GM19043 (cell line): ENCODE measurements around the gene UNC93A.
"Not testable (repeated sequence)": the region's sequence is repeated elsewhere in the genome, so short reads cannot be mapped to it uniquely, and the experiment has no call there.

Experiments used
- ATAC-seq: cut with Tn5 transposase; IDR thresholded peaks from one replicate; pipeline ENCODE4 v1.9.1; 2021; ENCODE audit warnings: low read depth; ENCODE audit not compliant: unreplicated experiment

UNC93A gene

DNA sequence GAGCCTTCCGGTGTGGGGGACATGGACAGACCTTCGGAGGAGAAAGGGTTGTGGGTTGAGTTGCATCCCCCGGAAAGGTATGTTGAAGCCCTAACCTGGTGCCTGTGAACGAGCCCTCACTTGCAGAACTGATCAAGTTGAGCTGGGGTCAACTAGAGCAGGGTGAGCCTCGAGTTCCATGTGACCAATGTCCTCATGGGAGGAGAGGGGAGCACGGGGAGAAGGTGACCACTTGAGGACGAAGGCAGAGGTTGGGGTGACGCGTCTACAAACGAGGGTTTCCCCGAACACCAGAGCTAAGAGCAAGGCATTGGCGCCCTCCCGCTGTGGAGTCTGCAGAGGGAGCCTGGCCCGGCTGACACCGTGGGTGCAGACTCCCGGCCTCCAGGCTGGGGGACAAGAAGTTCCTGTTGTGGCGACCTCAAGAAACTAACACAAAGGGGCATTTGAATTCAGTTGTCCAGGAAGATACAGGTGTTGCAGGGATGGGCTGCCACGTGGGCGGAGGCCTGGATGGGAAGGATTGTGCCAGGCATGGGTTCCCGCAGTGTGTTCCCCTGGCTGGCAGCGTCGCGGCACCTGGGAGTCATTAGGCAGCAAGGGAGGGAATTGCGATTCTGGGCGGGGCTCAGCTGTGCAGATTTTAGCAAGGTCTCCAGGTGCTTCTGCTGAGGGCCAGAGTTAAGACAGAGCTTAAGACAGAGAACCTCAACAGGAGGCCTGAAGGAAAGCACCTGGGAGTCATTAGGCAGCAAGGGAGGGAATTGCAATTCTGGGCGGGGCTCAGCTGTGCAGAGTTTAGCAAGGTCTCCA lies 20.4 kb upstream of the UNC93A start:
- ATAC-seq, result no peak

DNA sequence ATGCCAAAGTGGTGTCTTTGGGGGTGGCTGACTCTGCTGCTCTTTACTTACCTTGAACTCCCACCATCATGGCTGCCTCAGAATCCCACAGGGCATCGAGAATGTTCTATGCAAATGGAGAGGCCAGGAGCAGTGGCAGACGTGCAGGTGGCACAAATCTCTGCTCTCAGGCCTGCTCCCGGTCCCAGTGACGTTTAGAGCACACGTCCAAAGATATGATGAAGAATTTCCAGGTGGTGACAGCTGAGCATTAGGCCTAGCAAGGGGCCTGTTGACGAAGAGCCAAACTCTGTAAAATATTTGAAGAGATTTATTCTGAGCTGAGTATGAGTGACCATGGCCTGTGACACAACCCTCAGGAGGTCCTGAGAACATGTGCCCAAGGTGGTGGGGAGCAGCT lies 19.0 kb upstream of the UNC93A start:
- ATAC-seq, result no peak

DNA sequence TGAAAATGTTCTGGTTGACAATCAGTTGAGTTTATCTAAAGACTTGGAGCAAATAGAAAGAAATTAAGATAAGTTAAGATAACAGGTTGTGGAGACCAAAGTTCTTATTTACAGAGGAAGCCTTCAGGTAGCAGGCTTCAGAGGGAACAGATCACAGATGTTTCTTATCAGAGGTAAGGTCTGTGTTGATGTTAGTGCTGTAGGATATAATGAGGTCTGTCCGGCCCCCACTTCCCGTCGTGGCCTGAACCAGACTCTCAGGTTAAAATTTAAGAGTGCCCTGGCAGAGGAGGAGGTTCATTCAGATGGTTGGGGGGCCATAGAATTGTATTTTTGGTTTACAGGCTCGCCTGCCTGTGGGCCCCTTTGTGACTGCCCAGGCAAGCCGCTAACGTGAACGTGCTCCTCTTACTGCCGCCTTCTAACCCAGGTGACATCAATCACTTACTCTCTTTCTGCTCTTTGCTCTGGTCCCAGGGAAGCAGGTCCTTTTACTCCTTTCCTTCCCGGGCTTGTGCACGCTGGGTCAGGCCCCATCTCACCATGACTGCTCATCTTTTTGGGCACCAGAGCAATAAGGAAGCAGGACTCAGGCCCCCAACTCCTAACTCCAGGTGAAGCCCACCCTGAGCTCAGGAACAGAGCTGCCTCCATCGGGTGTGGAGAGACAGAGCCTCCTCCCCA lies 18.3 kb upstream of the UNC93A start:
- no peak for ATAC-seq

DNA sequence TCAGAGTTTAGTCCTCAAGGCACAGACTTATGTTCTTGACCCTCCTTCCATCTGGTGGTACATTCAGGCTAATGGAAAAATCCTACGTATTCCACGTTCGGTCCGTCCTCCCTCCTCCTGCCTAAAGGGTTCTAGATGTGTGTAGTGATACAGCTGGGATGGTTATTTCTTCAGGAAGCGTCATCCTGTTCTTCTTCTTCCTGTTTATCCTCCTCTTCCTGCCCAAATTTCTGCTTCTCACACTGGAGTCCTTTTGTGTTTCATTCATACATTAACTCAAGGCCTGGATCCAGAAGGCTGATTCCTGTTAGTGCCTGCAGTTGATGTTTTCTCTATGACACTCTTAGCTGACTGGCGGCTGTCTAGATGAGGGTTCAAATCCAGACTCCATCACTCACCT lies 16.8 kb upstream of the UNC93A start:
- ATAC-seq, result no peak

DNA sequence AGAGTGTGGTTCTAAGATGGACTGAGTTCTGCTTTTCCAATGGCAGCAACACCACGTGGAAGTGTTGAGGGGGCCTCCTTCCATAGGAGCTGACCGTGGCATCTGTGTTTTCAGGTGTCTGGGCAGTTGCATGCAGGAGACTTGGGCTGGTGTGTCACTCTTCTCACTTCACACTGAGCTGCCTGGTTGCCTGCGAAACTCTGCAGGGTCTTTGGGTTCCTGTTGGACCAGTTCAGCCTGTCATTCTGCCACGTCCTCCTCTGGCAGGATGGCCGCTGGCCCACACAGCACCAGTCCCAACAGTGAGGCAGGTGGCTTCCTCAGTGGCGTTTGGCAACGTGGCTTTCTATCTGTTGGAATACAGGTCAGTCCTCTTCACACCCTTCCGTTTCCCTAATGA lies 16.1 kb upstream of the UNC93A start:
- ATAC-seq, result no peak

DNA sequence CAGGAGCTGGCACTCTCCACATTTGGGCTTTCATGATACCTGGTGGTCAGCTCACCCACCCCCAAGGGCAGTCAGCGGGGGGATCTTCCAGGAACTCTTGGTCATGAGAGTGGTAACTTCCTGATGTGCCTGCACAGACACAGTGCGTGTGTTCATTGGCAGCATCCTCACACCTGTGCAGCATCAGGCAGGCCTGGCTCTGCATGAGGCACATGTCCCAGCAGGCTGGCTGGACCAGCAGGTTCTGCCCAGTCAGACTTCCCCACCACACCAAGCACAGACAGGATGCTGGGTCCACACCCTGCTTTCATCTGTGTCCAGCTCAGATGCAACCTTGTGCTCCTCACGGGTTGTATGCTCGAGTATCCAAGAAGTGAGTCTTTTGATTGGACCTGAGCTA lies 15.7 kb upstream of the UNC93A start:
- ATAC-seq, result no peak

DNA sequence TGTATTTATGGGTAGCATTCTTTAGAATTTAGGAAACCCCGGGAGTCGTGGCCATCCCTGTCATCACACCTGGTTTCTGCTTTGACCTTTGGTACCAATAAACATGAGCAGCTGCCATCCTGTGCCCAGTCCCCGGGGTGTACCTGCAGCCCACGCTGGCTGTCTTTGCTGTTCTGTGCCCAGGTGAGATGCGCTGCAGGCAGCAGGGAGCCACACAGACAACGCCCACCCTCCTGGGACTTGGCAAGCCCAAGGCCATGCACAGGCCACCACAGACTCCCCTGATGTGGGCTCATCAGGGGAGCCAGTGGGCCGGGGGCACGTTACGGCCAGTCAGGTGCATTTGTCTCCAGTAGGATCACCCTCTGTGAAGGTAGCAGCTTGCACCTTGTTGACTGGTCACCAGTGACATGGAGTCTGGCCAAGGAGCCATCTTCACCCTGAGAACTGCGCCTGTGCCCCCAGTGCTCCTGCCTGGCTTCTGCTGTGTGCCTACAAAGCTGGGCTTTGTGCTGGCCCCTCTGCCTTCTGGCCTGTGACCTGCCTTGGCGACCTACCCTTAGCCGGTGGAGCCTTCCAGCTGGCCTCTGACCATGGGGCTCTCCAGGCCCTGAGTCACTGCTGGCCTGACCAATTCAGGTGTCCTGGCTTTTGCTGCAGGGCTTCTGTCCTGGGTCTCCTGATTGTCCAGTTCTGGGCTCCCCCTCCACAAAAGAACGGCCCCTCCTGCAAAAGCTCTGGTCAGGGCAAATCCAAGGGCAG lies 14.2 kb upstream of the UNC93A start:
- no peak for ATAC-seq

DNA sequence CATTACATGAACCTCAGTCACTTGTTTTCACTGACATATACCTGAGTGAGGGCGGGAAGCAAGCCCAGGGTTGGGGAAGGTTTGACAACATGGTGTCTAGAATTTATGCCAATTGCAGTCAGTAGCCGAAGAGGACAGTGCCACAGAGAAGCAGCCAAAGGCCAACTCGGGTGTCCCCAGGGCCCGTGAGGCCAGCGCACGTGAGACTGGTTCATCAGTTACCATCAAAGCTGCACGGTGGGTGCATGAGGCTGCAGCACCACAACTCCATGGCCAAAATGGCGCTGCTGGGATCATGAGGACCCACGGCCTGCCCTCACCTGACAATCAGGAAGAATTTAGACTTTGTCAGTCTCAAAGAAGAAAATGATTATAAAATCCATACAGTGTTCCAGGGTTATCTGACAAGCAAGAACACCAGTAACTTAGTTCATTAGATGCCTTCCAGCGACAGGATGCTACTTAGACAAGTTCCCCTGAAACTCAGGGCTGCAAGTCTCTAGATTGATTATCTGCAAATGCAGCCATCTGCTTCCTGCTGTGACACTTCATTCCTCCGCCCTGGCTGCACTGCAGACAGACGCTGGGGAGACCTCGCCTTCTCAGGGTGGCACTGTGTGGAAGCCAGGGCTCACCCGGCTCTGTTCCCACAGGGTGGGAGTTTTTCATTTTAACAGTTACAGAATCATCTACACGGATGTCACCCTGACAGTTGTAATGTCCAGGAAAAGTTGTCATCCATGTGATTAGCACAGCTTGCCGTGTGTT lies 12.8 kb upstream of the UNC93A start:
- not testable (repeated sequence) for ATAC-seq

DNA sequence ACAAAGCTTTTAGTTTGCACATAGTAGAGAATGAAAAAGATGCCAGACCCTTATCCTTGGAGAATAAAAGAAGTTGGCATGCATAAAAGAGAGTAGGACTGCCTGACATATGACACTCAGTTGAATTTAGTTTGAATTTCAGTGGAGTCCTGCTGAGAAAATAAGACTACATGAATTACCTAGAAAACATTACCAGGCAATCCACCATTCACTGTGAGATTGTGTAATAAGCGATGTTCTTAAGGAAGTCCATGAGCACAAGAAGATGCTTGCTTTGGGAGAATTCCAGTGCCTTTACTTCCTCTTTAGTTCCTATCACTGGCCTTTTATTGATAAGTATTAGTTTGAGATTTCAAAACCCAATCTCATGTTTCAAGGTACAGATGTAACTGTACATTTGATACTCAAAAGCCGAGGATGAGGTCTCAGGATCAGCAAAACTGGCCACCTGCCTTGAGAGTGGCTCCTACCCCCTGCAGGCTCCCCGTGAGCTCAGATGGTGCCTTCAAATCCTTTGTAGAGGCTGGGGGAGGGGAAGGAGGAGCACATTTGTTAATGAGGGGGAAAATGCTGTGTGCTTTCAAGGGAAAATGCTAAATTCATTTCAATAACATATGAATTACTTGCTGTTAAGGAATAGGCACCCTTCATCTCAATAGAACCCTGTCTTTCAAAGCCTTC lies 11.2 kb upstream of the UNC93A start:
- ATAC-seq, result no peak

DNA sequence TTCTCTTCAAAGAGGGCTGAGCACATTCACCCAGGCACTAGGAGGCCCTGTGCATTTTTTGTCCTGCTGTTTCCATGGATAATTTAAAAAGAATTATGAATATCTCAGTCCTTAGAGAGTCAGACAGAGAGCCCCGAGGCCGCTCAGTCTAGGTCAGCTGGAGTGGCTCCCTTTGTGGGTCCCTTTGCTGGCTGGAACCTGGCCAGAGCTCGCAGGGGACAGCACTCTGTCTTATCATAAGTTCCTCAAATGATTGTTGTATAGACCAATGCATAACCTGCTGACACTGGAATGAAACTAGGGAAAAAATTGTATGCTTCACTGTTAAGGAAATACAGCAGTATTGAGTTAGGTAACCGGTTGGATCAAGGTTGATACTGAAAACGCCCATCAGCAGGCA lies 10.6 kb upstream of the UNC93A start:
- ATAC-seq, result not testable (repeated sequence)

DNA sequence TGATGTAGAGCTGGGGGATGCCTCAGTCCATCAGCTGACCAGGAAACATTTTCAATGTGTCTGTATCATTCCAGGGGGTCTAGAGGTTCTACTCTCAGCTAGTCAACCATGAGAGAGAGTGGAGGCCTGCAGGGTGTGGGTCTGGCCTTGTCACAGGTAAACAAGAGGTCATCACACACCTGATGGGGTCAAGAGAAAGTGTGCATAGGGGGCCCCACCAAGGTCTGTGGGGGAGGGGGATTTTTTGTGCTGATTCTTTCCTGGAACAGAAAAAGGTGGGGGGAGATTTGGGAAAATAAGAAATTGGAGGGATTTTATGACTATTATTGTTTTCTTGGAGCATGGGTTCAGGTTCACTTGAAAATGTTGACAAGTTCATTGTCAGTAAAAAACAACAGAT lies 8.9 kb upstream of the UNC93A start:
- ATAC-seq, result no peak

DNA sequence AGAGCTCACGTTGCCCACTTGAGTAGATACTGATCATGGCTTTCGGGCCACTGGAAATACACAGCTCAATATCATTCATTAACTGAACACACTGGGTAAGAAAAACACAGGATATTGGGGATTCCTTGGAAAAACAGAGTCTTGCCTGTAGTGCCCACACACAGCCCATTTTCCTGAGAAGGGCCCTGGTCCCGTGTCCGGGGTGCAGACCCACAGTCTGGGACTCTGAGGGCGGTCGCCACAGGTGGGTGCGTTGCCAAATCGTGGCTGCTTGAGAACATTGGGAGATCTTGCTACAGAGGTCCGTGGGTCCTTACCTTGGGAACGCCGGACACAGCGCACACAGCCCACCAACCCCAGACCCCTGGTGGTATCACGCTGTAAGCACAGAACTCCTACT lies 6.5 kb upstream of the UNC93A start:
- ATAC-seq, result not testable (repeated sequence)

DNA sequence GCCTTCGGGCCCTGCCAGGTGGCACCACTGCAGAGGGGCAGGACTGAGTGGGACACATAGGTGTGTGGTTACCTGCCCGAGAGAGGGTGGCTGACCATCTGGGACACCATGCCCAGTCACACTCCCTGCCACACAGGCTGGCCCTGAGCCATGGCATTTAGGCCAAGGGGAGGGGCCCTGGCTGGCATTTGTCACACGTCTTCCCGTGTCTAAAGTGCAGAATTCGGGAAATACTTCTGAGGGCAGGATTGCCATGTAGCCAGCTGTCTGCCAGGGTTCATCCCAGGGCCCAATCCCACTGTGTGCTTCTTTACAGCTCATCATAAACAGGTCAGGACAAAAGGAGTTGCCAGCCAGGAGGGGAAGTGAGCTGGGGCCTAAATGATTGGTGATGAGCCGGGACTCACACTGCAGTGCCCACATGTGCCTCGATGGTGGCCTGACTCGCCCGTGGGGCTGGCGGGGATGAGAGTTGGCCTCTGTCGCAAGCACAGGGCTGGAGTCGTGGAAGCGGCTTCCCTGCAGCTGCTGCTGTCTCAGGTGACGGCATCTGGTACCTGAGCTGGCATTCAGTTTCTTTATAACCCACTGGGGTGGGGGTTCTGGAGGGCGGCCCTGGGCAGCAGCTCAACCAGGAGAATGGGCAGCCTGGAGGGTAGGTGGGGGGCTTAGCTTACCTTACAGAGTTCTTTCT lies 5.9 kb upstream of the UNC93A start:
- ATAC-seq, result no peak

DNA sequence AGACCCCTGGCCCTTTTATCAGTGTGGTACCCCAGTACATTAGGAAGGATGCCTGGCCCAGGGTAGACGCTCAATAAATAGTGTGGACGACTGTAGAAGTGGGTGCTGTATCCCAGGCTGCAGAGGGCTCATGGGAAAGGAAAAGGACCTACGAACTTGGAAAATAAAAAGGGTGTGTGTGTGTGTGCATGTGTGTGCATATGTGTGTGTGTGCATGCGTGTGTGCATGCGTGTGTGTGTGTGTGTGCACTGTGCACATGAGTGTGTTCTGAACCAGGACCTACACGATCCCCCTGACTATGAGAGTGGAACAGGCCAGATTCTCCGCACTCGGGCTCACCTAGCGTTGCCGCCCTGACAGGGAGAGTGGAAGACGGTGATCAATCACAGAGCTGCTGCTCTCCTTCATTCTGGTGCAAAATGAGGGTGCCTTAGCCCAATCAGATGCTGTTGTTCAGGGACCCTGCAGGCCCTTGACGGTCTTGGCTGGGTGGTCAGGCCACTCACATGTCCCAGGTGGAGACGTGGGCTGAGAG lies 3.5 kb upstream of the UNC93A start:
- ATAC-seq, result no peak

DNA sequence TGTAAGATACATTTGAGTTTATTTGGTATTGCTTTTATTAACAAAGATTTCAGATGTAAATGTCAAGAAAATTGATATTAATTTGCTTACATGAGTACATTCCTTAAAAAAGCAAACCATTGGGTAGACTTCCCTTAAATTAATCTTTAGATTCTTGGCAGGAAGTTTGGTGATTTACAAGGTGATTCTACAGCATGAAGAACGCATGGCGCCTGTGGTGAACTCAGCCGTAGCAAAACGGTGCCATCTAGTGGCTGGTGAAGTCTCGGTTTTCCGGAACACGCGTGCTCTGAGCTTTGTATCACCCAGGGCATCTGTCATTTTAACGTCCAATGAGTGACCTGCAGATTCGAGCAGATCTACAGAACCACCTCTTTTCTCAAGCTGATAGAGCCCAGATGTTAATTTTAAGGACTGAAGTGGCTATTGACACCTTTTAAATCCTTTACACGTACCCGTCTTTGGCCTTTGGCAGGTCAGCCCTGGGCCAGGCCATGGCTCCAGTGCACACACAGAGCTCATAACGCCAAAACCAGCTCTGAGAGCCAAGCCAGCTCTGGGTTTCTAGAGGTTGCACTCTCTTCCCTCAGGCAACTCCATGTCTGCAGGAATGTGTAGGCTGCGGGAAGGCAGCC lies 2.4 kb upstream of the UNC93A start:
- not testable (repeated sequence) for ATAC-seq

DNA sequence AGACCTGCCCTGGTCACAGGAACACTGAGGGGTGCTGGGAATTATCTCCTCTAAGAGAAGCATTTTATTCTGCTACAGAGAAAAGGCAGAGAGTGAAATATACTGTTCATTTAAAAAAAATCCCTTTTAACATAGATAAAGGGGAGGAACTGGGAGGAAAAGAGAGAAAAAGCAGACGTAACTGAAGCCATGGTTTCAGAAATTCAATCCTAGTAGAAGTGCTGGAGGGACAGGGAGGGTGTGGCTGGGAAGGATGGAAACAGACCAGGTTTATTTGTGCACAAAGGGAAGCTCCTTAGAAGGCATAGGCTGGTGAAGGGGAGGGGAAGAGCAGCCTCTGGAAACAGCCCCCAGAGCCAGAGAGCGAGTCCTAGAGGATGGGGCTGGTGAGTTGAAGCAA lies 1.8 kb upstream of the UNC93A start:
- ATAC-seq, result not testable (repeated sequence)

DNA sequence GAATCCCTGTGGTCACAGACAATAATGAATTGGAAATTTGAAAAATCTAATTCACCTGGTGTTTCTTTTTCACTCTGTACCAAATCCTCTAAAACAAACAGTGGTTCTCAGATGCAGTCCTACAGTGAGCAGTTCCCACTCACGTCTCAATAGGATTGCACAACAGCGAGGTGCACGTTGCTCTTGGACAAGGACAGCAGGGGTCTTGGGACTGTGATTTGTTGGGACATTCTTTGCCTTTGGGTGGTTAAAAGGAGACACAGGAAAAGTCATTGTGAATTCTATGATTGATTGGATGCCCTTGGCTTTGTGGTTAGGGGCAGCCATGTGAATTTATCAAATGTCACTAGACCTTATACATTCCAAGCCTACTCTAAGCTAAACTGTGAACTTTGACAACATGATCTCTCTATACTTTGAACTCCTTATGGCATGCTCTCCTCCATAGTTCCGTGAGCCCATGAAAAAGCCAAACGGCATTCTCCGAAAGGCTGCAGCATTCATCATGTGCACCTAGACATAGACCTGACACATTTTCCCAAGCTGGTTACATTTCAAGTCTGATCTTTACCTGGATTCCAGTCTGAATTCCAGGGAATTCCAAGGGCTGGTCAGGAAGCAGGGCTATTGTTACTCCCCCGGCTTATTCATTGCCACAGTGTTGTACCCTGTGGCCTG lies 647 bp downstream of the UNC93A start:
- no peak for ATAC-seq
